WTC11 (cell line): Measurements from ENCODE around the gene ICE2.

Experiments used
- ATF3 ChIP-seq: sonication (generic); formaldehyde crosslinking; conservative IDR thresholded peaks from 2 replicates; pipeline ENCODE4 v1.8.1; 2022; ENCODE audit warnings: mild to moderate bottlenecking, missing genetic modification reagents
- CTCF ChIP-seq: fragments of 200-600 bp; IDR thresholded peaks from 2 replicates; pipeline ENCODE4 v1.8.0; 2022; ENCODE audit warnings: antibody characterized with exemption
- E2F1 ChIP-seq: sonication (generic); formaldehyde crosslinking; IDR thresholded peaks from 2 replicates; pipeline ENCODE4 v1.8.0; 2022; ENCODE audit warnings: mild to moderate bottlenecking, missing genetic modification reagents
- E2F4 ChIP-seq: sonication (generic); formaldehyde crosslinking; IDR thresholded peaks from 2 replicates; pipeline ENCODE4 v1.8.1; 2022; ENCODE audit warnings: low read depth, mild to moderate bottlenecking, moderate library complexity, missing genetic modification reagents, borderline replicate concordance
- GABPB1 ChIP-seq: sonication (generic); formaldehyde crosslinking; IDR thresholded peaks from 2 replicates; pipeline ENCODE4 v1.8.1; 2023; ENCODE audit warnings: mild to moderate bottlenecking, missing genetic modification reagents
- HMGXB4 ChIP-seq: sonication (generic); formaldehyde crosslinking; IDR thresholded peaks from 2 replicates; pipeline ENCODE4 v1.8.1; 2023; ENCODE audit warnings: mild to moderate bottlenecking, moderate library complexity, missing genetic modification reagents
- MXD4 ChIP-seq: fragments of 250-450 bp; sonication (Bioruptor Pico); IDR thresholded peaks from 2 replicates; pipeline ENCODE4 v1.8.0; 2021; ENCODE audit warnings: mild to moderate bottlenecking, moderate library complexity, borderline replicate concordance
- MYBL2 ChIP-seq: sonication (generic); formaldehyde crosslinking; IDR thresholded peaks from 2 replicates; pipeline ENCODE4 v1.8.1; 2023; ENCODE audit warnings: mild to moderate bottlenecking, moderate library complexity, missing genetic modification reagents
- NFYB ChIP-seq: sonication (generic); formaldehyde crosslinking; conservative IDR thresholded peaks from 2 replicates; pipeline ENCODE4 v1.8.0; 2022; ENCODE audit warnings: low read depth, missing genetic modification reagents
- NR1H2 ChIP-seq: sonication (generic); formaldehyde crosslinking; IDR thresholded peaks from 2 replicates; pipeline ENCODE4 v1.9.0; 2021; ENCODE audit warnings: mild to moderate bottlenecking, moderate library complexity, missing genetic modification reagents
- NR2C2 ChIP-seq: sonication (generic); formaldehyde crosslinking; IDR thresholded peaks from 2 replicates; pipeline ENCODE4 v1.8.0; 2022; ENCODE audit warnings: mild to moderate bottlenecking, missing genetic modification reagents
- RORB ChIP-seq: fragments of 250-450 bp; sonication (Bioruptor Pico); IDR thresholded peaks from 2 replicates; pipeline ENCODE4 v1.9.0; 2021; ENCODE audit warnings: mild to moderate bottlenecking
- ZSCAN18 ChIP-seq: fragments of 250-450 bp; sonication (Bioruptor Pico); IDR thresholded peaks from 2 replicates; pipeline ENCODE4 v2.1.2; 2022; ENCODE audit warnings: mild to moderate bottlenecking, moderate library complexity

GRCh38 chr15:60448668-60449360, 30.1 kb downstream of the ICE2 start:
- TF ChIP-seq HMGXB4 (CRISPR knock-in tag), result no peak
- TF ChIP-seq ATF3 (CRISPR knock-in tag), result no peak
- no peak for TF ChIP-seq CTCF
- TF ChIP-seq ZSCAN18, result no peak
- TF ChIP-seq MXD4 (CRISPR knock-in tag), result no peak
- TF ChIP-seq GABPB1 (CRISPR knock-in tag), result no peak
- no peak for TF ChIP-seq E2F4 (CRISPR knock-in tag)
- TF ChIP-seq RORB (CRISPR knock-in tag), result no peak
- TF ChIP-seq NFYB (CRISPR knock-in tag), result no peak
- TF ChIP-seq NR1H2 (CRISPR knock-in tag), result no peak
- TF ChIP-seq NR2C2, result no peak
- no peak for TF ChIP-seq MYBL2 (CRISPR knock-in tag)
- no peak for TF ChIP-seq E2F1
